ENCODE measurements around the gene ZNF644.

Gene ZNF644

DNA sequence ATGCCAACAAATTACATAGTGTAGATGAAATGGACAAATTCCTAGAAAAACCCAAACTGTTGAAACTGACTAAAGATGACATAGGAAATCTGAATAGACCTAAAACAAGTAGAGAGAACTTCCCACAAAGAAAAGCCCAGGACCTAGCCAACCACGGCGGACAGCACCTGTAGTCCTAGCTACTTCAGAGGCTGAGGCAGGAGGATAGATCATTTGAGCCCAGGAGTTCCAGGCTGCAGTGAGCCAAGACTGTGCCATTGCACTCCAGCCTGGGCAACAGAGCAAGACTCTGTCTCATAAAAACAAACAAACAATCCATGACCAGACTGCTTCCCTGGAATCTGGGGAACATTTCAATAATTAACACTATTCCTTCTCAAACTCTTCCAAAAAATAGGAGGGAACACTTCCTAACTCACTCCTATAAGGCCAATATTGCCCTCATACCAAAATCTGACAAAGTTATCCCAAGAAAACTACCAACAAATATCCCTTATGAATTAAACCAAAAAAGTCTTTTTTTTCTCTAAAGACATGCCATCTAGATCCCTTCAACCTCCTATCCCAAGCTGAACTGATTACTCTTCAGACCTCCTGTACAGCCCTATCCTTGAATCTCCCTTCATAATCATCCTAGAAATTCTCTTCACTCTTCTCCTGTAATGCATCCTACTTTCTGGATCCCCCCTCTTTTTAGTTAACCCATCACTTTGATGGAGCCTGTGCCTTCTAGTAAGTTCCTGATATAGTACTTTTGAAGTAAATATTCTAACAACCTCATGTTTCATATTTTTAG is 15.5 kb downstream of the ZNF644 start:
- Histone ChIP-seq H3K27me3 (ENCODE audit: low read depth, low read length) (no peaks in the 10 kb centered on the region), H3K4me3 (ENCODE audit: low read depth in 1 of 2, low read length in 2 of 2) (no peak overlapping the region), H3K4me1 (ENCODE audit: control insufficient read depth in 1 of 2, insufficient read depth in 2 of 2, low read length in 2 of 2) (peaks cover 0 to 9% of the 10 kb centered on the region in 2 donors), H3K9me3 (ENCODE audit: control insufficient read depth in 1 of 2, low read length in 2 of 2) (peaks cover 0 to 5% of the 10 kb centered on the region in 2 donors), H3K27ac (ENCODE audit: low read length) (no peak overlapping the region), H3K36me3 (ENCODE audit: control insufficient read depth in 1 of 2, insufficient read depth in 2 of 2, low read length in 2 of 2) (no peaks in the 10 kb centered on the region)

GRCh38 chr1:91005285-91005684 is 16.6 kb downstream of the ZNF644 start:
- Histone ChIP-seq H3K36me3 (ENCODE audit: control insufficient read depth in 1 of 2, insufficient read depth in 2 of 2, low read length in 2 of 2) (no peaks in the 10 kb centered on the region), H3K9me3 (ENCODE audit: control insufficient read depth in 1 of 2, low read length in 2 of 2) (peaks cover 0 to 5% of the 10 kb centered on the region in 2 donors), H3K4me3 (ENCODE audit: low read depth in 1 of 2, low read length in 2 of 2) (no peak overlapping the region), H3K27me3 (ENCODE audit: low read depth, low read length) (no peaks in the 10 kb centered on the region), H3K4me1 (ENCODE audit: control insufficient read depth in 1 of 2, insufficient read depth in 2 of 2, low read length in 2 of 2) (peaks cover 0 to 8% of the 10 kb centered on the region in 2 donors), H3K27ac (ENCODE audit: low read length) (no peak overlapping the region)

DNA sequence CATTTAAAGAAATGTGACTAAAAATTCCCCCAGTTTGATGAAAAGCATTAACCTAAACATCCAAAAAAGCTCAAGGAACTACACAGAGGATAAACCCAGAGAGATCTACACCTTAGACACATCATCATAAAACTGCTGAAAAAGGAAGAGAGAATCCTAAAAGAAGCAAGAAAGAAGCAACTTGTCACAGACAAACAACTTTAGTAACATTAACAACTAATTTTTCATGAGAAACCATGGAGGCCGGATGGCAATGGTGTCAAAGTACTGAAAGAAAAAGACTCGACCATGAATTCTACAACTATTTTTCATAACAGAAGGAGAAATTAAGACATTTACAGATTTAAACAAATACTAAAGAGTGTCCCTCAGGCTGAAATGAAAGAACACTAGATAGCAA is 17.7 kb downstream of the ZNF644 start:
- Histone ChIP-seq H3K4me1 (ENCODE audit: control insufficient read depth in 1 of 2, insufficient read depth in 2 of 2, low read length in 2 of 2) (no peaks in the 10 kb centered on the region), H3K9me3 (ENCODE audit: control insufficient read depth in 1 of 2, low read length in 2 of 2) (peaks cover 0 to 5% of the 10 kb centered on the region in 2 donors), H3K27me3 (ENCODE audit: low read depth, low read length) (no peaks in the 10 kb centered on the region), H3K27ac (ENCODE audit: low read length) (no peak overlapping the region), H3K36me3 (ENCODE audit: control insufficient read depth in 1 of 2, insufficient read depth in 2 of 2, low read length in 2 of 2) (no peaks in the 10 kb centered on the region), H3K4me3 (ENCODE audit: low read depth in 1 of 2, low read length in 2 of 2) (no peak overlapping the region)

GRCh38 chr1:90996742-90997413 is 25.0 kb downstream of the ZNF644 start:
- H3K27ac ChIP-seq (ENCODE audit: low read length) = no peak overlapping the region
- H3K27me3 ChIP-seq (ENCODE audit: low read depth, low read length) = no peaks in the 10 kb centered on the region
- H3K36me3 ChIP-seq (ENCODE audit: control insufficient read depth in 1 of 2, insufficient read depth in 2 of 2, low read length in 2 of 2) = no peaks in the 10 kb centered on the region
- no peak overlapping the region for H3K4me3 ChIP-seq (ENCODE audit: low read depth in 1 of 2, low read length in 2 of 2)
- H3K4me1 ChIP-seq (ENCODE audit: control insufficient read depth in 1 of 2, insufficient read depth in 2 of 2, low read length in 2 of 2) = peaks cover 0 to 10% of the 10 kb centered on the region in 2 donors
- no peaks in the 10 kb centered on the region for H3K9me3 ChIP-seq (ENCODE audit: control insufficient read depth in 1 of 2, low read length in 2 of 2)

DNA sequence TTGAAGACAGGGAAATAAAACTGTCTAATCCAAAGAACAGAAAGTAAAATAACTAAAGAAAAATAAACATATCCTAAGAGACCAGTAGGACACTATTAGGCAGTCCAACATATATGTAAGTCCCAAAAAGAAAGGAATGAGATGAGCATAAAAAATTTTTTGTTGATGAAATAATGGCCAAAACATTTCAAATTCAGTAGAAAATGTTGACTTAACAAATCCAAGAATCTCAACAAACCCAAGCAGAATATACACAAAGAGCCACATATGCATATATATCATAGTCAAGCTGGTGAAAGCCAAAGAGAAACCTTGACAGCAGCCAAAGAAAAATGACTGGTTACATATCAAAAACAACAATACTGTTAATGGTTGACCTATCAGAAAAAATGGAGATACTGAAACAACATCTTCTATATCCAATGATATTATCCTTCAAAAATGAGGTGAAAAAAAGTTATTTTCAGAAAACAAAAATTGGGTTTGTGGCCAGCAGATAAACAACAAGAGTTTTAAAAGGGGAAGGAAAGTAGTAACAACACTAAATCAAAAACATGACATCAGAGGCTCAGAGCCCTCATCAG is 26.4 kb downstream of the ZNF644 start:
- Histone ChIP-seq H3K27ac (ENCODE audit: low read length) (no peak overlapping the region), H3K4me1 (ENCODE audit: control insufficient read depth in 1 of 2, insufficient read depth in 2 of 2, low read length in 2 of 2) (peaks cover 0 to 10% of the 10 kb centered on the region in 2 donors), H3K4me3 (ENCODE audit: low read depth in 1 of 2, low read length in 2 of 2) (no peak overlapping the region), H3K36me3 (ENCODE audit: control insufficient read depth in 1 of 2, insufficient read depth in 2 of 2, low read length in 2 of 2) (no peaks in the 10 kb centered on the region), H3K9me3 (ENCODE audit: control insufficient read depth in 1 of 2, low read length in 2 of 2) (no peaks in the 10 kb centered on the region), H3K27me3 (ENCODE audit: low read depth, low read length) (no peaks in the 10 kb centered on the region)

DNA sequence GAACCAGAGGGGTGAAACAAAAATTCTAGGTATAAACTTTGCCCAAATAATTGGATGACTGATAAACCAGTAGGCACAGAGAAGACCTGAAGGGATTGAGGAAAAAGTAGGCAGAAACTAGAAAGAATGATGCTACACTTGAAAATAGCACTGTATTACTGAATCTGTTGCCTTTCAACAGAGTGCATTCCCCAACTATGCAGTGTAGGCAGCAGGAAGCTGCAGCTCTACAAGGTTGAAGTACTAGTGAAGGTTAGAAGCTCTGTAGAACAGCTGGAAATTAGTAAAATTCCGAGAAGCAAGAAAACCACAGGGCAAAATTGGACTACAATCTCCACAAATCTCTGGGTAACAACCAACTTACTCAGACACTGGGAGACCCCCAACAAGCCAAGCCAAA is 27.4 kb downstream of the ZNF644 start:
- Histone ChIP-seq H3K4me3 (ENCODE audit: low read depth in 1 of 2, low read length in 2 of 2) (no peak overlapping the region), H3K9me3 (ENCODE audit: control insufficient read depth in 1 of 2, low read length in 2 of 2) (no peaks in the 10 kb centered on the region), H3K36me3 (ENCODE audit: control insufficient read depth in 1 of 2, insufficient read depth in 2 of 2, low read length in 2 of 2) (no peaks in the 10 kb centered on the region), H3K4me1 (ENCODE audit: control insufficient read depth in 1 of 2, insufficient read depth in 2 of 2, low read length in 2 of 2) (peaks cover 0 to 10% of the 10 kb centered on the region in 2 donors), H3K27ac (ENCODE audit: low read length) (no peak overlapping the region), H3K27me3 (ENCODE audit: low read depth, low read length) (no peaks in the 10 kb centered on the region)

- H3K27me3 ChIP-seq (ENCODE audit: low read depth, low read length) = no peaks in the 10 kb centered on the region
- H3K4me3 ChIP-seq (ENCODE audit: low read depth in 1 of 2, low read length in 2 of 2) = no peak overlapping the region
- H3K36me3 ChIP-seq (ENCODE audit: control insufficient read depth in 1 of 2, insufficient read depth in 2 of 2, low read length in 2 of 2) = no peaks in the 10 kb centered on the region
- no peak overlapping the region for H3K27ac ChIP-seq (ENCODE audit: low read length)
- H3K9me3 ChIP-seq (ENCODE audit: control insufficient read depth in 1 of 2, low read length in 2 of 2) = peaks cover 0 to 3% of the 10 kb centered on the region in 2 donors
- peaks cover 0 to 10% of the 10 kb centered on the region in 2 donors for H3K4me1 ChIP-seq (ENCODE audit: control insufficient read depth in 1 of 2, insufficient read depth in 2 of 2, low read length in 2 of 2)
These were observed 28.6 kb downstream of the ZNF644 start for GRCh38 chr1:90993245-90993644.

- Histone ChIP-seq H3K27ac (ENCODE audit: low read length) (no peak overlapping the region), H3K36me3 (ENCODE audit: control insufficient read depth in 1 of 2, insufficient read depth in 2 of 2, low read length in 2 of 2) (no peaks in the 10 kb centered on the region), H3K4me1 (ENCODE audit: control insufficient read depth in 1 of 2, insufficient read depth in 2 of 2, low read length in 2 of 2) (peaks cover 0 to 6% of the 10 kb centered on the region in 2 donors), H3K9me3 (ENCODE audit: control insufficient read depth in 1 of 2, low read length in 2 of 2) (peaks cover 0 to 3% of the 10 kb centered on the region in 2 donors), H3K27me3 (ENCODE audit: low read depth, low read length) (no peaks in the 10 kb centered on the region), H3K4me3 (ENCODE audit: low read depth in 1 of 2, low read length in 2 of 2) (no peak overlapping the region)
These were observed 31.1 kb downstream of the ZNF644 start for GRCh38 chr1:90990779-90991178.

- no peak overlapping the region for H3K4me3 ChIP-seq (ENCODE audit: low read depth in 1 of 2, low read length in 2 of 2)
- H3K36me3 ChIP-seq (ENCODE audit: control insufficient read depth in 1 of 2, insufficient read depth in 2 of 2, low read length in 2 of 2) = no peaks in the 10 kb centered on the region
- H3K4me1 ChIP-seq (ENCODE audit: control insufficient read depth in 1 of 2, insufficient read depth in 2 of 2, low read length in 2 of 2) = peaks cover 0 to 6% of the 10 kb centered on the region in 2 donors
- H3K9me3 ChIP-seq (ENCODE audit: control insufficient read depth in 1 of 2, low read length in 2 of 2) = peaks cover 0 to 3% of the 10 kb centered on the region in 2 donors
- H3K27me3 ChIP-seq (ENCODE audit: low read depth, low read length) = no peaks in the 10 kb centered on the region
- no peak overlapping the region for H3K27ac ChIP-seq (ENCODE audit: low read length)
These were observed 31.8 kb downstream of the ZNF644 start for GRCh38 chr1:90989990-90990389.

DNA sequence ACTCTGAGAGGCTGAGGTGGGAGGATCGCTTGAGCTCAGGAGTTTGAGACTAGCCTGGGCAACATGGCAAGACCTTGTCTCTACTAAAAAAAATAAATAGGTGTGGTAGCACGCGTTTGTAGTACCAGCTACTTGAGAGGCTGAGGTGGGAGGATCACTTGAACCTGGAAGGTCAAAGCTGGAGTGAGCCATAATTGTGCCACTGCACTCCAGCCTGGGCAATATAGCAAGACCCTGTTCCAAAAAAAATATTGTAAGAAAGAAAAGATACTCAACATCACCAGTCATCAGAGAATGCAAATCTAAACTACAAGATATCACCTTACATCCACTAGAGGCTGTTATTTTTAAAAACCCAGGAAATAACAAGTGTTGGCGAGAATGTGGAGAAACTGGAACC is 32.5 kb downstream of the ZNF644 start:
- Histone ChIP-seq H3K36me3 (ENCODE audit: control insufficient read depth in 1 of 2, insufficient read depth in 2 of 2, low read length in 2 of 2) (no peaks in the 10 kb centered on the region), H3K4me1 (ENCODE audit: control insufficient read depth in 1 of 2, insufficient read depth in 2 of 2, low read length in 2 of 2) (peaks cover 0 to 8% of the 10 kb centered on the region in 2 donors), H3K4me3 (ENCODE audit: low read depth in 1 of 2, low read length in 2 of 2) (no peak overlapping the region), H3K9me3 (ENCODE audit: control insufficient read depth in 1 of 2, low read length in 2 of 2) (peaks cover 0 to 3% of the 10 kb centered on the region in 2 donors), H3K27me3 (ENCODE audit: low read depth, low read length) (no peaks in the 10 kb centered on the region), H3K27ac (ENCODE audit: low read length) (no peak overlapping the region)

- H3K4me3 ChIP-seq (ENCODE audit: low read depth in 1 of 2, low read length in 2 of 2) = no peak overlapping the region
These were observed 34.0 kb downstream of the ZNF644 start for GRCh38 chr1:90987841-90988240.

More at GRCh38 chr1:90987841-90988240, 34.0 kb downstream of the ZNF644 start:
- Histone ChIP-seq H3K36me3 (ENCODE audit: control insufficient read depth in 1 of 2, insufficient read depth in 2 of 2, low read length in 2 of 2) (no peaks in the 10 kb centered on the region), H3K27ac (ENCODE audit: low read length) (no peak overlapping the region), H3K27me3 (ENCODE audit: low read depth, low read length) (no peaks in the 10 kb centered on the region), H3K4me1 (ENCODE audit: control insufficient read depth in 1 of 2, insufficient read depth in 2 of 2, low read length in 2 of 2) (peaks cover 0 to 3% of the 10 kb centered on the region in 2 donors), H3K9me3 (ENCODE audit: control insufficient read depth in 1 of 2, low read length in 2 of 2) (peaks cover 0 to 3% of the 10 kb centered on the region in 2 donors)
